ENCODE measurements around the gene PGAP1.

The PGAP1 gene

GRCh38 chr2:196827356-196827755, 99.2 kb downstream of the PGAP1 start:
- DNase-seq (ENCODE audit: low read depth) = no peak
- no peak overlapping the region for H3K4me3 ChIP-seq (ENCODE audit: low read depth, low read length)

GRCh38 chr2:196823750-196824522, 102.6 kb downstream of the PGAP1 start:
- no peak overlapping the region for H3K4me3 ChIP-seq (ENCODE audit: low read depth, low read length)
- DNase-seq (ENCODE audit: low read depth) = peak; percentile 39

GRCh38 chr2:196821195-196821594, 105.3 kb downstream of the PGAP1 start:
- H3K4me3 ChIP-seq (ENCODE audit: low read depth, low read length) = no peak overlapping the region
- no peak for DNase-seq (ENCODE audit: low read depth)

- no peak for DNase-seq (ENCODE audit: low read depth)
Observed at GRCh38 chr2:196809260-196809659, 117.2 kb downstream of the PGAP1 start, which contains the start of gene C2orf66. C2orf66 (minus strand) TSS chr2:196809355; CDS start chr2:196809336, 19 bp downstream.

GRCh38 chr2:196808083-196808665, 118.3 kb downstream of the PGAP1 start:
- DNase-seq (ENCODE audit: low read depth) = no peak
- no peak overlapping the region for H3K4me3 ChIP-seq (ENCODE audit: low read depth, low read length)

More at GRCh38 chr2:196809260-196809659, 117.2 kb downstream of the PGAP1 start, which contains the start of gene C2orf66:
- H3K4me3 ChIP-seq (ENCODE audit: low read depth, low read length) = no peak within 1 kb of the TSS

- H3K4me3 ChIP-seq (ENCODE audit: low read depth, low read length) = no peak overlapping the region
- DNase-seq (ENCODE audit: low read depth) = no peak
Observed at GRCh38 chr2:196804381-196804780, 122.1 kb downstream of the PGAP1 start.

GRCh38 chr2:196802401-196802800, 124.1 kb downstream of the PGAP1 start:
- no peak for DNase-seq (ENCODE audit: low read depth)
- H3K4me3 ChIP-seq (ENCODE audit: low read depth, low read length) = no peak overlapping the region

- DNase-seq (ENCODE audit: low read depth) = no peak
- H3K4me3 ChIP-seq (ENCODE audit: low read depth, low read length) = no peak overlapping the region
Observed at GRCh38 chr2:196801674-196802261, 124.7 kb downstream of the PGAP1 start.

GRCh38 chr2:196798980-196799379, 127.5 kb downstream of the PGAP1 start:
- peak overlapping the region; percentile 75 for H3K4me3 ChIP-seq (ENCODE audit: low read depth, low read length)
- no peak for DNase-seq (ENCODE audit: low read depth)

- DNase-seq (ENCODE audit: low read depth) = no peak
- no peak overlapping the region for H3K4me3 ChIP-seq (ENCODE audit: low read depth, low read length)
Observed at GRCh38 chr2:196792865-196793264, 133.6 kb downstream of the PGAP1 start.

GRCh38 chr2:196783431-196784094, 142.9 kb downstream of the PGAP1 start:
- peak; percentile 15 for DNase-seq (ENCODE audit: low read depth)
- no peak overlapping the region for H3K4me3 ChIP-seq (ENCODE audit: low read depth, low read length)

All from skeletal muscle cell (primary cell).